Activated T-cell treated with anti-CD3 and anti-CD28 coated beads, Interleukin-2, amount 50 U/mL, for 24 hours (primary cell): ENCODE measurements around the gene NEB.

Source experiments
- DNase-seq: peaks from one replicate; pipeline ENCODE4 v3.0.0-alpha.2; 2020
- H3K27ac Mint-ChIP-seq: 2 replicates; pipeline ENCODE4 v1.8.0; 2020; ENCODE audit warnings: mild to moderate bottlenecking, mixed read lengths
- H3K27me3 Mint-ChIP-seq: 2 replicates; pipeline ENCODE4 v1.8.0; 2020; ENCODE audit warnings: mixed read lengths
- H3K36me3 Mint-ChIP-seq: 2 replicates; pipeline ENCODE4 v1.8.0; 2020; ENCODE audit warnings: low read depth, mixed read lengths
- H3K4me1 Mint-ChIP-seq: 2 replicates; pipeline ENCODE4 v1.8.0; 2020; ENCODE audit warnings: low read depth, mixed read lengths
- H3K4me3 Mint-ChIP-seq: 2 replicates; pipeline ENCODE4 v1.8.0; 2020; ENCODE audit warnings: mild to moderate bottlenecking, moderate library complexity, mixed read lengths
- H3K9me3 Mint-ChIP-seq: 2 replicates; pipeline ENCODE4 v1.8.0; 2020; ENCODE audit warnings: mixed read lengths

NEB gene

GRCh38 chr2:151730262-151730975 lies 3.9 kb downstream of the NEB start:
- Mint-ChIP-seq H3K27ac (no peak overlapping the region), H3K4me1 (no peaks in the 10 kb centered on the region), H3K27me3 (no peaks in the 10 kb centered on the region), H3K4me3 (no peak overlapping the region), H3K9me3 (no peaks in the 10 kb centered on the region), H3K36me3 (no peaks in the 10 kb centered on the region)
- DNase-seq, result no peak

- no peak overlapping the region for H3K27ac Mint-ChIP-seq
- no peak overlapping the region for H3K4me3 Mint-ChIP-seq
Observed at GRCh38 chr2:151729837-151730236, 4.4 kb downstream of the NEB start.

DNA sequence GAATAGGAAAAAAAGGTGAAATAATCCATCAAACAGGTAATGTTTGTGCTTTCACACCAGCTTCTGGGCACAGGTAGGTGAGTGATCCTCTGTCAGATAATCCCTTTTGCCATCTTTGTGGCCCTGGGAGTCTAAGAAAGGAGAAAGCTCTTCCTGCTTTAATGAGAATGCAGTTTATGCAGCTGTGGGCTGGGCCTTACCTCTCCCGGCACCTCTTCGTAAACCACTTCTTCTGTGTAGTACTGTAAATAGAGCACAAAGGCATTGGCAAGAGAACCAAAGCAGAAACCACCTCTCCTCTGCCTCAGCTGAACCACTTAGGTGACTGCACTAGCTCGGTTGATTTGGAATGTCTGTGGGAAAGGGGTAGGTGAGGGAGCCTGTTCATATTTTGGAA lies 4.9 kb downstream of the NEB start:
- H3K27me3 Mint-ChIP-seq, result no peaks in the 10 kb centered on the region
- no peak for DNase-seq

More at GRCh38 chr2:151729837-151730236, 4.4 kb downstream of the NEB start:
- no peaks in the 10 kb centered on the region for H3K36me3 Mint-ChIP-seq
- no peaks in the 10 kb centered on the region for H3K9me3 Mint-ChIP-seq
- no peaks in the 10 kb centered on the region for H3K4me1 Mint-ChIP-seq
- no peaks in the 10 kb centered on the region for H3K27me3 Mint-ChIP-seq
- no peak for DNase-seq

DNA sequence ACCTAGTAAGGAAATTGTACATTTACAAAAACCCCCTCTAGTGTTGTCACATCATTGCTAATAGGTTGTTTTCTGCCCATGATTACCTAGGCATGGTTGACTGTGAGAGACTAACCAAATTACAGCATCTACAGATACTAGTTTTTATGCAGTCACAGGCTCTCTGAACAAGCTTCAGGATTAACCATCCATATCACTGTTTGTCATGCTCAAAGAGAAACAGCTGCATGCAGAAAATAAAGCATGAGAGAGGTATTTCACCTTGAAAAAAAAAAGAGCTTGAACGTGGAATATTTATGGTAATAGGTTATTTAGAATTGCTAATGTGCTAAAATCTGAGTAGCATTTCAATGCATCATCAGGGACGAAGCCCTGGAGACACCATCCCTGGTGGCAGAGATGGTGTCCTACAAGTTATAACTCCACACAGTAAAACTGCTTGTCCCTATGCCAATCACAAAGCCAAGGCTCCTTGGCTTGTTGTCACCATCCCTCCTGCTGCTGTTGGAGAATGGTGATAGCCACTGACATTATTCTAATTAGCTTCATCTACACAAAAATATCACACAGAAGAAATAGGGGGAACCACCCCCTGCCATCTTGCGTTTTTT lies 5.4 kb downstream of the NEB start:
- Mint-ChIP-seq H3K36me3 (no peaks in the 10 kb centered on the region), H3K27ac (no peak overlapping the region), H3K4me3 (no peak overlapping the region), H3K9me3 (no peaks in the 10 kb centered on the region), H3K4me1 (no peaks in the 10 kb centered on the region), H3K27me3 (no peaks in the 10 kb centered on the region)
- DNase-seq, result no peak

More for the DNA sequence above, 4.9 kb downstream of the NEB start:
- no peak overlapping the region for H3K4me3 Mint-ChIP-seq
- no peaks in the 10 kb centered on the region for H3K9me3 Mint-ChIP-seq
- no peak overlapping the region for H3K27ac Mint-ChIP-seq
- H3K4me1 Mint-ChIP-seq, result no peaks in the 10 kb centered on the region
- H3K36me3 Mint-ChIP-seq, result no peaks in the 10 kb centered on the region

DNA sequence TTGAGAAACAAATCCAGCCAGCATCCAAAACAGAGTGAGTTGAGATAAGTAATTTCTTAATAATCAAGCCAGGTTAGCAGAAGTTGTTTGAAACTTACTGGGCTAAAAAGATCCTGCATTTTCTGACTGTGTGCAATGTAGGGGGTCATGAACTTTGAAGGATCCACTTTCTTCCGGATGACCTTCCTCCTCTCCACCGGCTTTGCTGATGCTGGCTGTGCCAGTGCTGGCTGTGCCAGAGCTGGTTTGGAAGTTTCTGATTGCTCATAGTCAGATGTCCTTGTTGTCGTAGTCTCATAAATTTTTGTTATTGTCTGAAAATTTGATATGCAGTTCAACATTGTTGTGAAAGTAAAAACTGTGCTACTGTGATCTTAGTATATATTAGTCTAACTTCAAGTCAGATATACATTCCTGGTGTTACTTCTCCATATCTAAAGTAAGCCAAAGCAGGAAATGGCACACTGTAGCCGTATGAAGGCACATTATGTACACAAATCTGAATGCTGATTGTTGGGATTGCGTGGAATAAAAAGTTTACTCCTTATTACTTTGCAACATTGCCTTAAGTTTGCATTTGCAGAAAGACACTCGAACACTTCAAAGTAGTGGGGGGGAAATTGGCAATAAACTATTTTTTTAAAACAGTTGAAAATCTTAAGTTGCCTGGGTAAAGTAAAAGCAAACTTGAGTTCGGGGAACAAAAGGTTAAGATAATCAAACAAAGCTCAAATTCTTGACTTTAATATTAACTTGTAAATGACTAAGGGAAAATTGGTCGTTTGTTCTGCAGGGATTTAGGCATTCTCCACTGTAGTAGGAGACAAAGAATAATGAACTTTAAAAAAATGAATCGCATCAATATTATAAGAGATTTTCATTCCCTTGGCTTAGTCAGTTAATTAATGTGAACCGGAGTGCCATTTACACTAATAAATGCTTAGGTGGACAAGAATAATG lies 6.4 kb downstream of the NEB start:
- H3K36me3 Mint-ChIP-seq, result no peaks in the 10 kb centered on the region
- no peak overlapping the region for H3K27ac Mint-ChIP-seq
- no peak overlapping the region for H3K4me3 Mint-ChIP-seq
- no peak for DNase-seq
- H3K27me3 Mint-ChIP-seq, result no peaks in the 10 kb centered on the region
- no peaks in the 10 kb centered on the region for H3K4me1 Mint-ChIP-seq
- H3K9me3 Mint-ChIP-seq, result no peaks in the 10 kb centered on the region

DNA sequence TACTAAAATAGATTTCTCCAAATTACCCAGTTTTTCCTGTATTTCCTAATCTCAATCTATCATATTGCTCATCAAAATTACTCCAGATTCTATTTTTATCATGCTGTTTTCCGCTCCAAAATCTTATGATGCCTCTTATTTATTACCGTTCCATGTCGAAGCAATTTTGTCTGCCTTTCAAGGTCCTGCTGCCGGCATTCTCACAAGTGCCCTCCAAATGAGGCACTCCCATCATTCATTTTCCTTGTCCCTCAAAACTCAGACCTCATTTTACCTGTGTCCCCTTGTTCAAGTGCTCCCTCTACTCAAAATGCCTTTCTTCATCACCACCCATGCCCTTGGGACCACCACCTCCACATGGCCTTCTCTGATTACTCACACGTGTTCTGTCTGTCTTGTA lies 13.1 kb downstream of the NEB start:
- no peaks in the 10 kb centered on the region for H3K36me3 Mint-ChIP-seq
- no peak overlapping the region for H3K4me3 Mint-ChIP-seq
- DNase-seq, result no peak
- H3K9me3 Mint-ChIP-seq, result no peaks in the 10 kb centered on the region
- H3K27me3 Mint-ChIP-seq, result no peaks in the 10 kb centered on the region
- H3K4me1 Mint-ChIP-seq, result no peaks in the 10 kb centered on the region
- no peak overlapping the region for H3K27ac Mint-ChIP-seq

DNA sequence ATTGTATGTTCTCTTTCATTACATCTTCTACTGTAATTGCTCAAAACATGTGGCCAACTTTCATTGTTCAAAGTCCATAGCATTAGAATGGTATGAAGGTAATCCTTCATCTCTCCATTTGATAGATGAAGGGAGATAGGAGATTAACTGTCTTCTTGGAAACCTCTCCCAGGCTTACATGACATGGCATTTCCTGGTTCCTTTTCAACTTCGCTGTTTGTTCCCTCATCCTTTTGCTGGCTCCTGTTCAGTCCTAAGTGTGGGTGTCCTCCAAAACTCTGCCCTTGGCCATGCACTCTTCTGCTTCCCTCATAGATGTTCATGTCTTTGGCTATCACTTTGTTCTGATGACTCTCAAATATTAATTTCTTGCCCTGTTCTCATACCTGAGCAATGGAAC lies 13.8 kb downstream of the NEB start:
- DNase-seq, result no peak
- H3K27me3 Mint-ChIP-seq, result no peaks in the 10 kb centered on the region
- no peak overlapping the region for H3K27ac Mint-ChIP-seq
- H3K9me3 Mint-ChIP-seq, result no peaks in the 10 kb centered on the region
- H3K36me3 Mint-ChIP-seq, result no peaks in the 10 kb centered on the region
- no peak overlapping the region for H3K4me3 Mint-ChIP-seq
- no peaks in the 10 kb centered on the region for H3K4me1 Mint-ChIP-seq

- no peaks in the 10 kb centered on the region for H3K27me3 Mint-ChIP-seq
- H3K4me3 Mint-ChIP-seq, result no peak overlapping the region
- no peaks in the 10 kb centered on the region for H3K9me3 Mint-ChIP-seq
- no peaks in the 10 kb centered on the region for H3K36me3 Mint-ChIP-seq
- DNase-seq, result no peak
- H3K4me1 Mint-ChIP-seq, result no peaks in the 10 kb centered on the region
- H3K27ac Mint-ChIP-seq, result no peak overlapping the region
Observed at GRCh38 chr2:151718796-151719195, 15.5 kb downstream of the NEB start.

GRCh38 chr2:151718247-151718646 lies 16.0 kb downstream of the NEB start:
- no peaks in the 10 kb centered on the region for H3K36me3 Mint-ChIP-seq
- no peak overlapping the region for H3K4me3 Mint-ChIP-seq
- H3K9me3 Mint-ChIP-seq, result no peaks in the 10 kb centered on the region
- no peaks in the 10 kb centered on the region for H3K4me1 Mint-ChIP-seq
- no peaks in the 10 kb centered on the region for H3K27me3 Mint-ChIP-seq
- no peak for DNase-seq
- no peak overlapping the region for H3K27ac Mint-ChIP-seq

DNA sequence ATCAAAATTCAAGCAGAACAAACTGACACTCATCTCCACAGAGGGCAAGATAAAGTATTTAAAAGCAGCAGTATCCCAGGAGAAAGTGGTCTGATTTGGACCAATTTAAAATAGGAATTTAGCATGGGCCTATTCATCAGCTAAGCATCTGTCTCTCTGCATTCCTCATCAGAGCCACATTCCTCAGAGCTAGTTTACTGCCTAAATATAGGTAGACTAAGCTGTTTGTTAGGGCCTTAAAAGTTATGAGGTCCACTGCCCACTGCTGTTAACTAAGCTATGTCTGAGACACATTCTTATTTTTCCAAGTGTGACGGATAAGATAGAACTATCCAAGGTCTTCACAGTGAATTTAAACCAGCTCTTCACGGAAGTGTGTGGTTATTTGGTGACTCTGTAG lies 17.6 kb downstream of the NEB start:
- Mint-ChIP-seq H3K27ac (no peak overlapping the region), H3K4me1 (no peaks in the 10 kb centered on the region), H3K9me3 (no peaks in the 10 kb centered on the region), H3K36me3 (no peaks in the 10 kb centered on the region), H3K27me3 (no peaks in the 10 kb centered on the region), H3K4me3 (no peak overlapping the region)
- DNase-seq, result no peak

DNA sequence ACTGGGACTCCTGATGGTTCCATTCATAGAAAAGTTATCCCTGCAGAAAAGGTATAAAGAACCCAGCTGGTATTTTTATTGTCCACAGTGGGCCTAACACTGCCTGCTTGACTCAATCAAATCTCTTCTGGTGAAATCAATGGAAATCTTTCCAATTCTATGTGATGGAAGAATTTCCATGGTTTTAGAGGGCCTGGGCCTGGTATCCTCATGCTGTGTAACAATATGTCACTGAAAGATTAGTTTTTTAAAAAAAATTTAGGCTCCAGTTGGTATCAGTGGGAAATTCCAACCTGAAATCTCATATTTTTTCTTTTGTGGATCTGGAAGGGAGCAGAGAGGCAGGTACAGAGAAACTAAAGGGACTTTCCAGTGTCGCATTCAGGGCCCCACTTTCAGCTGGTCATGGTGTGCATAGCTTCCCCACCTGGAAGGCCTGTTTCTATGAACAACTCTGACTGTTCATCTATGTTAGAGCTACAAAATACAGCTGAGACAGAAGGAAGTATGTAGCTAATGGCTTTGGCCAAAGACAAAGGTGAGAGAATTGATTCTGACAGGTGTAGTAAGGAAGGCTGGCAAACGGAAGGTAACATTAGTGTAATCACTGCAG lies 20.9 kb downstream of the NEB start:
- no peak overlapping the region for H3K27ac Mint-ChIP-seq
- DNase-seq, result no peak
- H3K27me3 Mint-ChIP-seq, result no peaks in the 10 kb centered on the region
- H3K36me3 Mint-ChIP-seq, result no peaks in the 10 kb centered on the region
- H3K4me1 Mint-ChIP-seq, result no peaks in the 10 kb centered on the region
- H3K4me3 Mint-ChIP-seq, result no peak overlapping the region
- no peaks in the 10 kb centered on the region for H3K9me3 Mint-ChIP-seq

GRCh38 chr2:151711025-151711424 lies 23.3 kb downstream of the NEB start:
- no peaks in the 10 kb centered on the region for H3K27me3 Mint-ChIP-seq
- DNase-seq, result no peak
- H3K9me3 Mint-ChIP-seq, result no peaks in the 10 kb centered on the region
- H3K36me3 Mint-ChIP-seq, result no peaks in the 10 kb centered on the region
- H3K4me3 Mint-ChIP-seq, result no peak overlapping the region
- no peaks in the 10 kb centered on the region for H3K4me1 Mint-ChIP-seq
- H3K27ac Mint-ChIP-seq, result no peak overlapping the region

DNA sequence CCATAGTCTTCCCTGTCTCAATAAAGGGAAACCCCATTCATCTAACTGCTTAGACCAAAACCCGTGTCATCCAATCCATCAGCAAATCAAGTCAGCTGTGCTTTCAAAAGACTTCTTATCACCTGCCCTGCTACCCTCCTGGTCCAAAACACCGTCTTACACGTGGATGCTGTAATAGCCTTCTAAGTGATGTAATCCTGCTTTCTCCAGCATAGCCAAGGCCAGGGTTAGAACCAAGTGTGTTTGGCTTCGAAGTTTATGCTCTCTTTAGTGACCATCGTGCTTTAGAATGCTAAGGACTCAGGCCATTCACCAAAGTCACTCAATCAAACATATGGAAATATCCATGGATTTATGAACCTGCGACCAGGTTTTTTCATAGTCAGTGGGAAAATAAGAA lies 25.5 kb downstream of the NEB start:
- Mint-ChIP-seq H3K27me3 (no peaks in the 10 kb centered on the region), H3K9me3 (no peaks in the 10 kb centered on the region), H3K4me1 (no peaks in the 10 kb centered on the region), H3K4me3 (no peak overlapping the region), H3K36me3 (no peaks in the 10 kb centered on the region), H3K27ac (no peak overlapping the region)
- no peak for DNase-seq

DNA sequence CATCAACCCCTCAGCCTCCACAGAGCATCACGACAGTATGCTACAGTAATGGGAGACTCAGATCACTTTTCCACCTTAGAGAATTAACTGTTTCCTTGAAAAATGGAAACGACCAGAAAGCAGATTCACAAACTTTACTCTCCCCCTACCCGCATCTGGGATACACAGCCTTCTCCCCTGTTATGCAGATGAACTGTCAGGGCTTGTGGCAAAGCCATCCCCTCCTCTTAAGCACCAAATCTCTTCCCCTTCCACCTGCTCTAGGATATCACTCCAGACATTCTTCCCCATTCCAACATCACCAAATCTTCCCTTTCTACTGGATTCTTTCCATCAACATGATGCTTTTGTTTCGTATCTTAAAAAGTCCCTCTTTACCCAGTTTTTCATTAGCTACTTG lies 26.4 kb downstream of the NEB start:
- H3K4me1 Mint-ChIP-seq, result no peaks in the 10 kb centered on the region
- no peaks in the 10 kb centered on the region for H3K36me3 Mint-ChIP-seq
- no peak overlapping the region for H3K27ac Mint-ChIP-seq
- no peaks in the 10 kb centered on the region for H3K9me3 Mint-ChIP-seq
- no peak for DNase-seq
- no peaks in the 10 kb centered on the region for H3K27me3 Mint-ChIP-seq
- H3K4me3 Mint-ChIP-seq, result no peak overlapping the region
